HG03139 (cell line): ENCODE results near the gene FLVCR2.

ENCODE experiments used
- ATAC-seq: cut with Tn5 transposase; IDR thresholded peaks from one replicate; pipeline ENCODE4 v1.9.1; 2021; ENCODE audit not compliant: unreplicated experiment

FLVCR2 gene

GRCh38 chr14:75578102-75578785 is at the start of gene FLVCR2:
Gene FLVCR2 (plus strand): TSS chr14:75578620. CDS start chr14:75578973, 353 bp downstream.
- ATAC-seq: no peak

DNA sequence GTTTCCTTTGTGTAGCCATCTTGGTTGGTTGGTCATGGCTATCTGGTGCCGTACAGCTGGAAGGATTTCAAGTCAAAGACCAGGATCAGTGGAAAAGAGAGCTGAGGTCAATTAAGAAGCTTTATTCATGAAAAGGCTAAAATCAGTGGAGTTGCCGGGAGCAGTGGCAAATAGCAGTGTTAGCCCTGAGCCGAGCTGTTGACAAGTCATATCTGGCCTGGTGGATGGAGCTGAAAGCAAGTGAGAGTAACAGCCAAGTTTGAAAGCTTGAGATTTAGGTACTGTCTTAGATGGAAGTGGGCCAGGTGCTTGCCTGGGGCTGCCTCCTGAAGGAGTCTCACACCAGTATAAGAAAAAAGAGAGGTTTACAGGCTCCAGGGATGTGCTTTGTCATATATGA is 47.2 kb upstream of the FLVCR2 start:
- ATAC-seq: no peak

DNA sequence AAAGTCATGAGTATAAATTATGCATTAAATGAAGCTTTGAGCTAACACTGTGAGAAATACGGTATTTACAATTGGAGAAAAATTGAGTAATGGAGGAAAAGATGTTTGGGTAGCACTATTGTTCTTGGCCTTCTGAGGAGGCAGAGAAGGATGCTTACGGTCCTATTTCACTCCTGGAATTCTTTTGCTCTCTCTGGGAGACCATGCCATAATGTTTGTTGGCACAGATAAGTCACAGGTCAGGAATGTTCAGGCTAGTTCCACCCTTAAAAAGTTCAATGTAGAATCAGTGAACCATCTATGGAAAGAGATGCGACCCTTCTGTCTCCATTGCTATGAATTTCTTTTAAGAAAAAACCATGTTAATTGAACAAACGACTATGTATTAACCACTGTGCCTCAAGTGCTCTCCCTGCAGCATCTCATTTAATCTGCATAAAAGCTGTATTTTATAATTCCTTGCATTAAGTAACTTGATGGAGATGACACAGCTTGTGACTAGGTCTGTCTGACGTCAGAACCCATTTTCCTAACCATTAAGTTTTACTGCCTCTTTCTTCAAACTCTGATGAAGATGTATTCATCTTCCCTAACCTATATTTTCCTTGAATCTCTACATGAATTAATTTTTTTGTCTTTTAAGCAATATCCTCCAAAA is 46.6 kb upstream of the FLVCR2 start:
- no peak for ATAC-seq

- no peak for ATAC-seq
Measured at GRCh38 chr14:75533791-75534555, 44.4 kb upstream of the FLVCR2 start.

- ATAC-seq: no peak
Measured at GRCh38 chr14:75535164-75535898, 43.1 kb upstream of the FLVCR2 start.

GRCh38 chr14:75537071-75537470 is 41.3 kb upstream of the FLVCR2 start:
- no peak for ATAC-seq

- ATAC-seq: no peak
Measured at GRCh38 chr14:75539162-75539560, 39.3 kb upstream of the FLVCR2 start.

DNA sequence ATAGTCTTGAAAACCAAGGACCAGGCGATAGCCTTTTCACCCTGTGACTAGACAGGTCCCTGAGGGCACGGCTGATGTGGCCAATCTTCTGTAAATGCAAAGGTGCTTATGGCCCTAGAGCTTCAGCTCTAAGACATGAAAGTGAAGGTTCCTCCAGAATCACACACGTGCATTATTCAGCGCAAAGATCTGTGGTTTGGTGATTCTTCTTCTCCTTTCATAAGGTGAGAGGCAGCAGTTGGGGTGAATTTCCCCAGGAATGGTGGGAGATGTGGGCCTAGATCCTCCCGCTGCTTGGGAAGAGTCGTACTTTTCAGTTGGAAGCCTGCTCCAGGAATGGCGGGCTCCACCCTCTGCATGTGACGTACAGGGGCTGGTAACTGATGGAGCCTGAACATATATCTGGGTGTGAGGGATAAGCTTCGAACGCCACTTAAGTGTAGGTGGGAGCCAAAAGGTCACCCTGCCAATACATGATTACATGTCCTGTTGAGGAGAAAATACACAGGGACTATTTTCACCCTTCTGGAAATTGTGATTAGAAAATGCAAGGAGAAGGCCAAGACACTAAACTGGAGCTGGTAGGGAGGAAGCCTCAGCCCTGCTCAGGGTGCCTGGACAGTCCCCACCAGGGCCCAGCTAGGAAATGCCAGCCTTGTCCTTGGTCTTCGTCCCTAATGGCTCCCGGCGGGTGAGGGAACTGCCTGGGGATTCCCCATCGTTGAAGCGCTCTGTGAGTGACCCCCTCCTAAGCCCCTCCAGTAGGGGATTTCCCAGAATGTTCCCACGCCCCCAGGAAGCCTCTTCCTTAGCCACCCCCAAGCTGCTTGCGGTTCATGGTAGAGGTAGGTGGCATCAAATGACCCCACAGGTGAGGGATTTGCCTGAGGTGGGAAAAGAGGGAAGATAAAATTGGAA is 38.6 kb upstream of the FLVCR2 start:
- peak; percentile 55 for ATAC-seq

DNA sequence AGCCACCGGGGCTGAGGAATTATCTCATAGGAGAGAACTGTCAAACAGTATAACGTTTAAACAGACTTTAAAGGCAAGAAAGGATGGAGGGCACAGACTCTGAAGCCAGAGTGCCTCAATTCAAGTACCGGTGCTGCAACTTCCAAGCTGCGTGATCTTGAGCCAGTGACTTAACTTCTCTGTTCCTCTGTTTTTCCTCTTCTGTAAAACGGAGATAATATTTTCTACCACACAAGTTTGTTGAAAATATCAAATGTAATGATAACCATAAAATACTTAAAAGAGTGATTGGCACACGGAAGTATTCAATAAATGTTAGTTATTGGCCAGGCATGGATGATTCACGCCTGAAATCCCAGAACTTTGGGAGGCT is 38.0 kb upstream of the FLVCR2 start:
- no peak for ATAC-seq

DNA sequence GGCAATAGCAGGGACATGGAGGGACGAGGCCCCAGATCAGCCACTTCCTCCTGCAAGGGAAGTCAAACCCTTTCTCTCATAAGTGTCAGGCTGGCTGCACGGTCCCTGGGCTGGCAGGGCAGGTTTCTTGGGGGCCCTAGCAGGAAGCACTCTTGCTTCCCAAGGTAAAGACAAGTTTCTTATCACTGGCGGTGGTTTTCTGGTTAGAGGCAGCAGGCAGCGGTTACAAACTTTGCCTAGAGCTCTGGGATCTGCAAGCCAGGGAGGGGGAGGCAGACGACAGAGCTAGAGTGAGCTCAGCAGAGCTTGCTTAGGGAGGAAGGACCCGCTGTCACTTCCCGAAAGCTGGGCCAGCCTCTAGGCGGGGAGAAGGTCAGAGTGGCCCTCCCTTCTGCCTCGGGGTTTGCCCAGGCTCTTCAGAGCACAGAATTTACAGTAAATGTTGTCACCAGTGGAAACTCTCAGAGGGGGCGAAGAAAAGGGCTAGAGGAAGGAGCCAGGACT is 35.8 kb upstream of the FLVCR2 start:
- ATAC-seq: no peak

DNA sequence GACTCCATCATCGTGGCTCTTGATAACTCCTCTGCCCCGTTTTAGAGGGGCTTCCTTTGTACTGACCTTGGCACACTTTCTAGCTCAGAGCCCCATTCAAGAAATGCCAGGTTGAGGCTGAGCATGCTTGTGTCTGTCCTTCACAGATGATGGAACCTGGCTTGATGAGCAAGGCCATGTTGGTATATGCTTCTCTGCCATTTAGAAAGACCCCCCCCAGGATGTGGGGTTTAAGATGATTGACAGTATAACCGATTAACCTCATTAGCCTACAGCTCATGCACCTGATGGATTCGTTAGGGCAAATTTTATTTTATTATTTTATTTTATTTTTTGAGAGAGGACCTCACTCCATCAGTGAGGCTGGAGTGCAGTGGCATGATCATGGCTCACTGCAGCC is 35.2 kb upstream of the FLVCR2 start:
- no peak for ATAC-seq

DNA sequence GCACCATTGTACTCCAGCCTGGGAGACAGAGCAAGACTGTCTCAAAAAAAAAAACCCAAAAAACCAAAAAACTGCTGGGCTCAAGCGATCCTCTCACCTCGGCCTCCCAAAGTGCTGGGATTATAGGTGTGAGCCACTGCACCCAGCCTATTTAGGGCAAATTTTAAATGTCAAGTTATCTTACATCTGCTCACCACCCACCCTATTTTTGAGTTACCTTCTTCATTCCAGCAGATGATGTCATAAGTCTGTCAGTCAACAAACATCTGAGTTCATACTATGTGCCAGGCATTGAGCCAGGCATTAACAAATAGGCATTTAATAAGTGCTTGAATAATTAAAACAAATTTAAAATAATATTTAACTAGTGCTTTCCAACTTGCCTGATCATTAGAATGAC is 34.6 kb upstream of the FLVCR2 start:
- ATAC-seq: no peak

GRCh38 chr14:75545907-75546306 is 32.5 kb upstream of the FLVCR2 start:
- ATAC-seq: no peak

GRCh38 chr14:75547552-75548250 is 30.7 kb upstream of the FLVCR2 start:
- ATAC-seq: no peak

DNA sequence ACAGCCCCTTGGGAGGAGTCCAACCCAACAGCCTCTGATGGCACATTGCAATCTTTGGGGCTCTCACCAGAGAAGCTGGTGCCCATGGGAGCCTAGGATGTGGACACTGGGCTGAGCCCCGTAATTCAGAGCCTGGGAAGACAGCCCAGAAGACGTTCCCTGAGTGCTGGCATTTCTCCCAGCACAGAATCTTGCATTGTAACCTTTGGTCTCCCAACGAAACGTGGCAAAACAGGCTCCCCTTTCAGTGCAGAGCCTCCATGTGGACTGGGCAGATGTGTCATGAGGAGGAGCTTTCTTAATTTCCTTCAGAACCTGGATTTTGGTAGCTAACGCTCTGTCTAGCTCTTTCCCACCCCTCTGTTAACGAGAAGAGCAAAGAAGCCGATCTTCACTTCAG is 29.9 kb upstream of the FLVCR2 start:
- no peak for ATAC-seq

DNA sequence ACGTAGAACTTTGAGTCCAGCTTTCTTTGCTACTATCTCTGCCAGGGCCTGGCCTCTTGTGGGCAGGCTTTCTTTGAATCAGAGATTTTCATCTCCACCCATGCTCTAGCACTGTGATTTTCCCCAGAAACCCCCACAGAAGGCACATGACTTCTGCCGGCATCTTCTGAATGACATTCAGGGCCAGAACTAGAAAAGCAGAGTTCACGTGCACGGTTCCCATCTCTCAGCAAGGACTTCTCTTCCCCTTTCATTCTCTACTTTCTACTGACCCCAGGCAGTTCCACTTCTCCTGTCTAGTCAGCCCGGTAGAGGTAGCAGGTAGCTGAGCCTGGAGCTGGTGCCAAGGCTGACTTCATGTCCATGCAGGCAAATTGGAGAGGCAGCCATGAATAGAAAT is 29.3 kb upstream of the FLVCR2 start:
- no peak for ATAC-seq

DNA sequence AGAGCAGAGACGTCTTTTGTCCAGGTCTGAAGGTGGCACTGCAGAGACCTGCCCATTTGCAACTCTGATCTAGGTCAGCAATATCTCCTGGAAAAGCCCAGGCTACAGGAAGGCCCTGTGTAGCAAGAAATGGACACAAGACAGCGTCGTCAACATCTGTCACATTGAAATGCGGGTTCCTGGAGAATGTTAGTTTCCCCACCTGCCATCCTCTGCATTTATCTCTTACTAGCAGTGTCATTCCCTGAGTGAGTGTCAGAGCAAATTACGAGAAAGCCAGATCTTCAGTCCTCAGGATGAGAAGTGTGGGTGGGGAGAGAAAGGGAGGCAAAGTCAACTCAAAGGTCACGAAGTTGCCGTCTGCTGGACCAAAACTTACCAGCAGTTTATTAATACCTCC is 27.4 kb upstream of the FLVCR2 start:
- no peak for ATAC-seq

DNA sequence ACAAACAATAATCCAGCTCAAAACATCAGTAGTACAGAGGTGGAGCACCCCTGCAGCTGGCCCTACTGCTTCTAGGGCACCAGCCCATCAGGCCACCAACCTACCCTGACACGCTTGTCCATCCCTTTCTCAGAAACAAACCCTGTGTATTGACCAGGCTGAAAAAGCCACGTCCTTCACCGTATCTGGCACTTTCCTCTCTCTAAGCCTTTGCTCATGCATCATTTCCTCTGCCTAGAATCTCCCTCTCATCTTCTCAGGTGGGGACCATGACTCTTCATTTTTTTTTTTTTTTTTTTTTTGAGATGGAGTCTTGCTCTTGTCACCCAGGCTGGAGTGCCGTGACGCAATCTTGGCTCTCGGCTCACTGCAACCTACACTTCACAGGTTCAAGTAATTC is 25.3 kb upstream of the FLVCR2 start:
- ATAC-seq: no peak

DNA sequence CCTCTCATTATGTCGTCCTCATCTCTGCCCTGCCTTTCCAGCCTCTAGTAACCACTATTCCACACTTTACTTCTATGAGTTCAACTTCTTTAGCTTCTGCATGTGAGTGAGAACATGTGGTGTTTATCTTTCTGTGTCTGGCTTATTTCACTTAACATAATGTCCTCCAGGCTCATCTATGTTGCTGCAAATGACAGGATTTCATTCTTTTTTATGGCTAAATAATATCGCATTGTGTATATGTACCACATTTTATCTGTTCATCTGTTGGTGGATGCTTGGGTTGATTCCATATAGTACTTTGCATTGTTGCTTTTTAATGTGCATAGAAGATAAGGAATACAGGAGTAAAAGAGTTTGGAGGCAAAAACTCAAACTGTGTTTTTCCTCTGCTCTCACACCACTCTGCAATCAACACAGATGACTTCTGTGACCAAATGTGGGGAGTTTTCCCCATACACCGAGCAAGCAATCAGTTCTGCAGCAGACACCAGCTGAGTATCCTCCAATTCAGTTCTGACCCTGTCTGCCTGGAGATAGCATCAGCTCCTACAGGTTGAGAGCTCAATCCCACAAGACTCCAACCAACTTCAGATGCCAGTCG is 24.6 kb upstream of the FLVCR2 start:
- no peak for ATAC-seq
